ENCODE data around the gene CACNG8.

DNA sequence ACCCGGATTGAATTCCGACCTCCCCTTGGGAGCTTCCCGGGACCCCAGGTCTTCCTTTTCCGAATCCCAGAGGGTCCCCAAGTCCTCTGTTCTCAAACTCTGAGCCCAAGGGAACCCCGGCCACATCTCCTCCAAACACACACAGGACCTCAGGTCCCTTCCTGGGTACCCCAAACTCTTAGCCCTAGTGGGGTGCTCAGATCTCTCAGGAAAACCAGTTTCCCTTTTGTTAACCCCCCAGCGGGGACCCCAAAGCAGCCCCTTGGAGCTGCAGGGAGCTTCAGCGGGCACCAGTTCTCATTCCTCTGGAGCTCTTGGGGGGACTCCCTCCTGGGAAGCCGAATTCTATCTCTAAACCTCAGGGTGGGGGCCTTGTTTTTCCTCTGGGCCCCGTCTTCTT, 29.5 kb downstream of the CACNG8 start:
- TF ChIP-seq, protein P1, sequence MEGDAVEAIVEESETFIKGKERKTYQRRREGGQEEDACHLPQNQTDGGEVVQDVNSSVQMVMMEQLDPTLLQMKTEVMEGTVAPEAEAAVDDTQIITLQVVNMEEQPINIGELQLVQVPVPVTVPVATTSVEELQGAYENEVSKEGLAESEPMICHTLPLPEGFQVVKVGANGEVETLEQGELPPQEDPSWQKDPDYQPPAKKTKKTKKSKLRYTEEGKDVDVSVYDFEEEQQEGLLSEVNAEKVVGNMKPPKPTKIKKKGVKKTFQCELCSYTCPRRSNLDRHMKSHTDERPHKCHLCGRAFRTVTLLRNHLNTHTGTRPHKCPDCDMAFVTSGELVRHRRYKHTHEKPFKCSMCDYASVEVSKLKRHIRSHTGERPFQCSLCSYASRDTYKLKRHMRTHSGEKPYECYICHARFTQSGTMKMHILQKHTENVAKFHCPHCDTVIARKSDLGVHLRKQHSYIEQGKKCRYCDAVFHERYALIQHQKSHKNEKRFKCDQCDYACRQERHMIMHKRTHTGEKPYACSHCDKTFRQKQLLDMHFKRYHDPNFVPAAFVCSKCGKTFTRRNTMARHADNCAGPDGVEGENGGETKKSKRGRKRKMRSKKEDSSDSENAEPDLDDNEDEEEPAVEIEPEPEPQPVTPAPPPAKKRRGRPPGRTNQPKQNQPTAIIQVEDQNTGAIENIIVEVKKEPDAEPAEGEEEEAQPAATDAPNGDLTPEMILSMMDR (IDR thresholded peaks at IDR 0.05): no peak
- TF ChIP-seq EP300 (IDR thresholded peaks at IDR 0.05) (no peak), POLR2A (IDR thresholded peaks at IDR 0.05) (no peak)

All from ovary (tissue), 3 donors.